Stomach (tissue), 9 donors: ENCODE measurements around the gene PRSS38. TPM values are rescaled to one million over a fixed set of nuclear protein-coding genes. Genes with fewer than 3 reads are reported as not detected.
"Not testable (repeated sequence)": the region's sequence is repeated elsewhere in the genome, so short reads cannot be mapped to it uniquely, and the experiment has no call there.

Source experiments
- DNase-seq, 2 donors: peaks; one replicate each; pipeline versions ENCODE4 v3.0.0 to v3.0.0-alpha.2; 2013 to 2019
- H3K27ac ChIP-seq, 5 donors: fragments of 200-600 bp in 4 of 5; sonication (generic) in 4 of 5; one replicate each; pipeline ENCODE4 v1.5.1; 2013 to 2019; ENCODE audit warnings: mild to moderate bottlenecking in 1 of 5, moderate library complexity in 1 of 5
- H3K27me3 ChIP-seq, 3 donors: fragments of 200-600 bp; sonication (generic); one replicate each; pipeline ENCODE4 v1.5.1; 2017 to 2019; ENCODE audit warnings: mixed run types in 1 of 3
- H3K36me3 ChIP-seq, 4 donors: fragments of 200-600 bp; sonication (generic); 1 replicate in 3 of 4; 2 replicates in 1 of 4; pipeline ENCODE4 v1.5.1; 2016 to 2019
- H3K4me1 ChIP-seq, 4 donors: fragments of 200-600 bp; sonication (generic); one replicate each; pipeline ENCODE4 v1.5.1; 2016 to 2019
- H3K4me3 ChIP-seq, 4 donors: fragments of 200-600 bp; sonication (generic) in 3 of 4; one replicate each; pipeline ENCODE4 v1.5.1; 2016 to 2019; ENCODE audit warnings: mild to moderate bottlenecking in 1 of 4
- H3K9me3 ChIP-seq, 4 donors: fragments of 200-600 bp; sonication (generic); one replicate each; pipeline ENCODE4 v1.5.1; 2016 to 2019
- EP300 ChIP-seq: sonication (generic); formaldehyde crosslinking; IDR thresholded peaks from one replicate; pipeline ENCODE4 v1.6.1; 2017; ENCODE audit warnings: antibody characterized with exemption
- POLR2A ChIP-seq, 4 donors: fragments of 450-650 bp; IDR thresholded peaks; one replicate each; pipeline ENCODE4 v1.6.1; 2016; ENCODE audit warnings: antibody characterized with exemption in 4 of 4, control low read depth in 2 of 4, mild to moderate bottlenecking in 1 of 4, moderate library complexity in 1 of 4
- POLR2AphosphoS5 ChIP-seq, 3 donors: sonication (generic); formaldehyde crosslinking; IDR thresholded peaks; one replicate each; pipeline ENCODE4 v1.6.1; 2016; ENCODE audit warnings: antibody characterized with exemption in 3 of 3
- WGBS, 5 donors: extraction: QIAGEN DNeasy Blood & Tissue Kit in 3 of 5; methylation state at CpG; one replicate each; pipeline versions ENCODE4 v1.1.5 to v1.1.7; 2013 to 2018; 5-methylcytosine and 5-hydroxymethylcytosine counted together
- intact Hi-C: fragments of 100-400 bp; cut with DNase I; formaldehyde crosslinking; loops from one replicate; pipeline ENCODE4 v1.15.1; 2023; ENCODE audit warnings: low total_unique reads
- polyA plus RNA-seq, 3 donors: library from polyadenylated mRNA; stranded (reverse); fragments of 200-250 nt; gene quantifications; one replicate each; pipeline ENCODE4 v1.2.3, GENCODE V29; 2013
- total RNA-seq, 5 donors: library from RNA; depleted of rRNA; stranded (reverse); fragments of >200 nt; gene quantifications; one replicate each; pipeline versions ENCODE4 v1.1.0 to v1.2.3, GENCODE V29; 2014 to 2016
- TF ChIP-seq, protein P1 (sequence below), 7 experiments: fragments of 450-650 bp in 4 of 7; fragments of 200-600 bp in 3 of 7; sonication (generic) in 3 of 7; IDR thresholded peaks; one replicate each; pipeline ENCODE4 v1.5.1; 2016 to 2019; ENCODE audit warnings: antibody characterized with exemption in 7 of 7, control low read depth in 2 of 7, mild to moderate bottlenecking in 1 of 7
- donor health status: healthy with polysubstance abuse.
- donor health status: Bipolar disorder and iron deficiency.
- donor health status: healthy.

PRSS38 gene
- total and polyA plus RNA-seq, 8 donors = not detected

DNA sequence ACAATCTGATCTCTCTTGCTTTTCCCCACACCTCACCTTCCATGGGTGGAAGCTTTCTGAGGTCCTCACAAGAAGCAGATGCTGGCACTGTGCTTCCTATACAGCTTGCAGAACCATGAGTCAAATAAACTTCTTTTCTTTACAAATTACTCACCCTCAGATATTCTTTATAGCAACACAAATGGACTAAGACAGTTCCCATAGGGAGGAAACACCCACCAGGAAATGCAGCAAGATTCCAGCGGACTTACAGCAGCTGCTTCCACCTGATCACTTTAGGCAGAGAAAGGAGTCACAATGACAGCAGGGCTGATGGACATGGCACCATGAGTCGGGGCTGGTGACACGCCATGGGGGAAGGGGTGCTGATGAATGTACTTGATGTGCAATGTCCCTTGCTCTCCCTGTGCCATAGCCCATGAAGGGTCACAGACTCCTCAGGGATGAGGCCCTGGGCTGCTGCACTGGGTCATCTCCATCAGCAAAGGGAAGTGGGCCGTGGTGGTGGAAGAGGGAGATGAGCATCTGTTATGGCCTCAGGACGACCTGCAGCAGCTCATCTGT lies 53.9 kb downstream of the PRSS38 start:
- TF ChIP-seq POLR2A (IDR thresholded peaks at IDR 0.05) (no peak), POLR2AphosphoS5 (IDR thresholded peaks at IDR 0.05) (no peak), EP300 (no peak)
- TF ChIP-seq, protein P1, sequence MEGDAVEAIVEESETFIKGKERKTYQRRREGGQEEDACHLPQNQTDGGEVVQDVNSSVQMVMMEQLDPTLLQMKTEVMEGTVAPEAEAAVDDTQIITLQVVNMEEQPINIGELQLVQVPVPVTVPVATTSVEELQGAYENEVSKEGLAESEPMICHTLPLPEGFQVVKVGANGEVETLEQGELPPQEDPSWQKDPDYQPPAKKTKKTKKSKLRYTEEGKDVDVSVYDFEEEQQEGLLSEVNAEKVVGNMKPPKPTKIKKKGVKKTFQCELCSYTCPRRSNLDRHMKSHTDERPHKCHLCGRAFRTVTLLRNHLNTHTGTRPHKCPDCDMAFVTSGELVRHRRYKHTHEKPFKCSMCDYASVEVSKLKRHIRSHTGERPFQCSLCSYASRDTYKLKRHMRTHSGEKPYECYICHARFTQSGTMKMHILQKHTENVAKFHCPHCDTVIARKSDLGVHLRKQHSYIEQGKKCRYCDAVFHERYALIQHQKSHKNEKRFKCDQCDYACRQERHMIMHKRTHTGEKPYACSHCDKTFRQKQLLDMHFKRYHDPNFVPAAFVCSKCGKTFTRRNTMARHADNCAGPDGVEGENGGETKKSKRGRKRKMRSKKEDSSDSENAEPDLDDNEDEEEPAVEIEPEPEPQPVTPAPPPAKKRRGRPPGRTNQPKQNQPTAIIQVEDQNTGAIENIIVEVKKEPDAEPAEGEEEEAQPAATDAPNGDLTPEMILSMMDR (IDR thresholded peaks at IDR 0.05) = no peak
- peaks cover 0 to 11% (median 5%) of the 10 kb centered on the region in 3 donors for H3K27me3 ChIP-seq
- peak in 1 of 2 donors; percentile 11 for DNase-seq
- intact Hi-C loops = no loop called here
- peaks cover 5 to 26% (median 15%) of the 10 kb centered on the region in 4 donors for H3K9me3 ChIP-seq
- no peaks in the 10 kb centered on the region for H3K36me3 ChIP-seq
- no peak overlapping the region for H3K4me3 ChIP-seq
- no peak overlapping the region for H3K27ac ChIP-seq
- WGBS, 5 donors = 57 to 74% (median 67%) methylated on average over 5 of the region's 5 CpGs
- H3K4me1 ChIP-seq = no peaks in the 10 kb centered on the region

DNA sequence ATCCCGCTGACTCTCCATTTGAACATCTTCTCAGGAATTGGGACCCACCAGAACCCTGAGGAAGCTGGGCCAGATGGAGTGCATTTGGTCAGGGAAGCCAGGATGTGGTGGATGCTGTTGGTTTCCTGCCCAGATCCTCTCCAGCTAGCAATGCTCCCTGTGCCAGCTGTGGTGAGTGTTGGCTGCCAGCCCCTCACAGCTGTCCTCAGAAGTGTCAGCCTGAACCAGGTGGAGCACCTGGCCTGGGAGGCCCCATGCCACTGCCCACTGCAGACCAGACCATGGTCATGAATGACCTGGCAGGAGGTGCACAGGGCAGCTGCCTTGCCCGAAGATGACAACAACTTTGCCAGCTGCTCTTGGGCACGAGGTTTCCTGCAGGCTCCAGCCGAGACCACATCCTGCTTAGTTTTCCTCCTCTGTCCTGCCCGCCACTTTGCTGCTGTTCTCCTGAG lies 54.4 kb downstream of the PRSS38 start:
- Histone ChIP-seq H3K36me3 (no peaks in the 10 kb centered on the region), H3K4me1 (no peaks in the 10 kb centered on the region), H3K27me3 (peaks cover 0 to 11% (median 5%) of the 10 kb centered on the region in 3 donors), H3K27ac (no peak overlapping the region), H3K4me3 (no peak overlapping the region), H3K9me3 (peaks cover 5 to 21% (median 10%) of the 10 kb centered on the region in 4 donors)
- no peak for TF ChIP-seq POLR2AphosphoS5 (IDR thresholded peaks at IDR 0.05)
- intact Hi-C loops = no loop called here
- 52 to 86% (median 57%) methylated on average over 4 to 5 of the region's 5 CpGs for WGBS, 5 donors
- peak in 1 of 2 donors; percentile 21 for DNase-seq

DNA sequence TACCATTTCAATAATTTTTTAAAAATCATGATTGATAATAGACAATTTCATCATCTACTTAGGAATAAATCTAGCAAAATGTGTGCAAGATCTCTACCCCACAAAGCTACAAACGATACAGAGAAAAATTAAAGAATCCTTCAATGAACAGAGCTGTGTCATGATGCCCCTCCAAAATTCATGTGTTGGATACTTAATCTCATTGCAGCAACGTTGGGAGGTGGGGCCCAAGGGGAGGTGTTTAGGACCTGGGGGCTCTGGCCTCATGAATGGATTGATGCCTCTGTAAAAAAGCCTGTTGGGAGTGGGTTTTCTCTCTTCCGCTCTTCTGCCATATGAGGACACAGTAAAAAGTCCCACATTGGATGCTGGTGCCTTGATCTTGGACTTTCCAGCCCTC lies 54.9 kb downstream of the PRSS38 start:
- Histone ChIP-seq H3K27me3 (peaks cover 0 to 11% (median 5%) of the 10 kb centered on the region in 3 donors), H3K36me3 (no peaks in the 10 kb centered on the region), H3K4me1 (no peaks in the 10 kb centered on the region), H3K4me3 (no peak overlapping the region), H3K9me3 (peaks cover under 1 to 16% (median 5%) of the 10 kb centered on the region in 4 donors), H3K27ac (no peak overlapping the region)
- intact Hi-C loops = no loop called here
- no peak for TF ChIP-seq POLR2AphosphoS5 (IDR thresholded peaks at IDR 0.05)
- TF ChIP-seq EP300 = no peak
- TF ChIP-seq, protein P1 (IDR thresholded peaks at IDR 0.05) = no peak
- TF ChIP-seq POLR2A (IDR thresholded peaks at IDR 0.05) = no peak
- 58 to 71% (median 70%) methylated on average over 3 of the region's 3 CpGs for WGBS, 5 donors
- no peak for DNase-seq

DNA sequence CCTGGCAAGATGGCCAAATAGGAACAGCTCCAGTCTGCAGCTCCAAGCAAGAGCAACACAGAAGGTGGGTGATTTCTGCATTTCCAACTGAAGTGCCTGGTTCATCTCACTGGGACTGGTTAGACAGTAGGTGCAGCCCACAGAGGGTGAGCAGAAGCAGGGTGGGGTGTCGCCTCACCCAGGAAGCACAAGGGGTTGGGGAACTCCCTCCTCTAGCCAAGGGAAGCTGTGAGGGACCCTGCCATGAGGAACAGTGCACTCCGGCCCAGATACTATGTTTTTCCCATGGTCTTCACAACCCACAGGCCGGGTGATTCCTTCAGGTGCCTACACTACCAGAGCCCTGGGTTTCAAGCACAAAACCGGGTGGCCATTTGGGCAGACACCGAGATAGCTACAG lies 56.4 kb downstream of the PRSS38 start:
- DNase-seq, H3K36me3 ChIP-seq, intact Hi-C loops, H3K27ac ChIP-seq, H3K4me1 ChIP-seq, H3K4me3 ChIP-seq: not testable (repeated sequence)
- H3K9me3 ChIP-seq = peaks cover 0 to 13% (median 2%) of the 10 kb centered on the region in 4 donors
- WGBS, 5 donors = 76 to 88% (median 79%) methylated on average over 5 of the region's 5 CpGs
- peaks cover 0 to 11% (median 5%) of the 10 kb centered on the region in 3 donors for H3K27me3 ChIP-seq

DNA sequence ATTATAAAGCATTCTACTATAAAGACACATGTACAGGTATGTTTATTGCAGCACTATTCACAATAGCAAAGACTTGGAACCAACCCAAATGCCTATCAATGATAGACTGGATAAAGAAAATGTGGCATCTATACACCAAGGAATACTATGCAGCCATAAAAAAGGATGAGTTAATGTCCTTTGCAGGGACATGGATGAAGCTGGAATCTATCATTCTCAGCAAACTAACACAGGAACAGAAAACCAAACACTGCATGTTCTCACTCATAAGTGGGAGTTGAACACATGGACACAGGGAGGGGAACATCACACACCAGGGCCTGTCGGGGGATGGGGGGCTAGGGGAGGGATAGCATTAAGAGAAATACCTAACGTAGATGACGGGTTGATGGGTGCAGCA lies 62.3 kb downstream of the PRSS38 start:
- DNase-seq, H3K9me3 ChIP-seq, H3K4me1 ChIP-seq, H3K4me3 ChIP-seq, H3K27ac ChIP-seq, intact Hi-C loops, H3K36me3 ChIP-seq, H3K27me3 ChIP-seq: not testable (repeated sequence)
- WGBS, 5 donors = 85 to 96% (median 94%) methylated on average over 3 of the region's 3 CpGs

DNA sequence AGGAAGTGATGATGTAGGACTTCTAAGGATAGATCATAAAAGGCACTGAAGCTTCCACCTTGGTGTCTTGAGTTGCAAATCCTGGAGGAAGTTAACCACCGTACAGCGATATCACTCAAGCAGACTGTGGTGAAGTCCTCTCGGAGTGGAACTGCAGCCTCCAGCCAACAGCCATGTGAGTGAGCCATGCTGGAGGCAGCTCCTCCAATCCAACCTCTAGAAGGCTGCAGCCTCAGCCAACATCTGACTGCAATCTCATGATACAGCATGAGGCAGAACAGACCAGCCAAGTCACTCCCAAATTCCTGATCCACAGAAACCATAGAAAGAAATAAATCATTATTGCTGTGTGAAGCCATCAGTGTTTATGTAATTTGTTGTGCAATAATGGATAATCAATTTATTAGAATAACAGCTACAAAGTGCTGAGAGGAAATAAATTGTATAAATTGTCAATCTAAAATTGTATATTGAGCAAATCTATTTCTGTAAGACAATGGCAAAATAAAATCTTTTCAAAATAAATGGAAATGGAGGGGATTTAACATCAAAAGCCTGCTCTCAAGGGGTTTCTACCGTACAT lies 65.0 kb downstream of the PRSS38 start:
- Histone ChIP-seq H3K36me3 (no peaks in the 10 kb centered on the region), H3K4me3 (no peak overlapping the region), H3K4me1 (peaks cover 2 to 4% (median 3%) of the 10 kb centered on the region in 4 donors), H3K27me3 (no peaks in the 10 kb centered on the region), H3K27ac (no peak overlapping the region), H3K9me3 (no peaks in the 10 kb centered on the region)
- intact Hi-C loops = no loop called here
- TF ChIP-seq POLR2A (IDR thresholded peaks at IDR 0.05) = no peak
- TF ChIP-seq POLR2AphosphoS5 (IDR thresholded peaks at IDR 0.05) = no peak
- no peak for TF ChIP-seq EP300
- TF ChIP-seq, protein P1 (IDR thresholded peaks at IDR 0.05) = no peak
- 69 to 85% (median 74%) methylated on average over 4 of the region's 4 CpGs for WGBS, 5 donors
- peak; percentile 17 to 26 for DNase-seq
